ENCODE data around the gene LRP2. TPM values are rescaled to one million over a fixed set of nuclear protein-coding genes. Genes with fewer than 3 reads are reported as not detected.

The LRP2 gene
- total and polyA plus RNA-seq, 10 of the 15 experiments (the other 5 are each of a cell fraction or from before 2014, with no cell fraction given) = 0.01 to 0.19 (median 0.06) TPM; not detected in 5

- SMC1A ChIA-PET (ENCODE audit: uncharacterized antibody, unreplicated experiment) = interaction anchor here (0.7 kb wide), 1 partner anchor 149 kb away, joined by 3 read pairs; no protein-coding TSS in a partner anchor
- TF ChIP-seq GABPA (IDR thresholded peaks at IDR 0.05; ENCODE audit: low read depth) = no peak
- TF ChIP-seq TCF12 (IDR thresholded peaks at IDR 0.05; ENCODE audit: low read depth, low read length) = no peak
- TF ChIP-seq NFYA (IDR thresholded peaks at IDR 0.05; ENCODE audit: borderline replicate concordance, low read depth, low read length) = no peak
- TF ChIP-seq SKIL (IDR thresholded peaks at IDR 0.05; ENCODE audit: low read depth, poor library complexity, severe bottlenecking) = no peak
- no peak for TF ChIP-seq MAX (IDR thresholded peaks at IDR 0.05; ENCODE audit: low read depth, low read length)
- TF ChIP-seq ZBED1 (IDR thresholded peaks at IDR 0.05; ENCODE audit: borderline replicate concordance) = no peak
- no peak for TF ChIP-seq TBL1XR1 (IDR thresholded peaks at IDR 0.05; ENCODE audit: low read depth, low read length)
- no peak for TF ChIP-seq BCL3 (IDR thresholded peaks at IDR 0.05; ENCODE audit: borderline replicate concordance, insufficient read depth, low read depth, low read length, poor library complexity, severe bottlenecking)
- TF ChIP-seq RFX5 (IDR thresholded peaks at IDR 0.05; ENCODE audit: low read depth, low read length) = no peak
- TF ChIP-seq MYB (IDR thresholded peaks at IDR 0.05; ENCODE audit: borderline replicate concordance, low read depth, low read length) = no peak
- Histone ChIP-seq H3K4me2 (ENCODE audit: control insufficient read depth, insufficient read depth) (no peak overlapping the region), H3K9me3 (replicated peaks; ENCODE audit: control insufficient read depth, insufficient read depth, low read length) (no peaks in the 10 kb centered on the region), H3K27ac (ENCODE audit: control insufficient read depth, insufficient read depth) (no peak overlapping the region), H2AFZ (ENCODE audit: control insufficient read depth, low read depth, low read length) (no peak overlapping the region), H3K4me1 (ENCODE audit: control insufficient read depth, insufficient read depth, low read length) (no peaks in the 10 kb centered on the region), H3K4me3 (no peak overlapping the region), H3K27me3 (replicated peaks in 1 of 2; ENCODE audit: control insufficient read depth in 2 of 2, insufficient read depth in 2 of 2, low read length in 1 of 2) (no peaks in the 10 kb centered on the region; a peak in 2 of 4 replicates), H3K9ac (ENCODE audit: control insufficient read depth, insufficient read depth, low read length) (no peak overlapping the region), H3K79me2 (ENCODE audit: control insufficient read depth, insufficient read depth, low read length) (no peaks in the 10 kb centered on the region), H3K36me3 (ENCODE audit: control insufficient read depth in 2 of 2, insufficient read depth in 2 of 2, low read length in 1 of 2) (no peaks in the 10 kb centered on the region), H4K20me1 (ENCODE audit: control insufficient read depth, insufficient read depth) (no peaks in the 10 kb centered on the region)
- intact Hi-C loops (cut with micrococcal nuclease; ENCODE audit: unreplicated experiment) = no loop called here
- DNase-seq (ENCODE audit: low read depth, low spot score) (no peak), FAIRE-seq (no peak), ATAC-seq (no peak)
- 0% methylated on average over 2 of the region's 2 CpGs for WGBS (ENCODE audit: insufficient coverage, insufficient replicate concordance, low lambda C conversion rate, missing lambda C conversion rate)
- CTCF ChIA-PET = interaction anchor here (0.7 kb wide), 1 partner anchor 510 kb away, joined by 3 read pairs; no protein-coding TSS in a partner anchor
- in situ Hi-C loops (cut with MboI) = no loop called here
- BruUV-seq (replicated peaks) = no TSS peak
- RAD21 ChIA-PET (ENCODE audit: unreplicated experiment) = no interaction called here
- POLR2A ChIA-PET = no interaction called here
These were observed 190.1 kb downstream of the LRP2 start for GRCh38 chr2:169172151-169172735.

Measured in GM12878 (cell line).